GM19043 (cell line): Measurements from ENCODE around the gene ATP11A.

Source experiments
- ATAC-seq: cut with Tn5 transposase; IDR thresholded peaks from one replicate; pipeline ENCODE4 v1.9.1; 2021; ENCODE audit warnings: low read depth; ENCODE audit not compliant: unreplicated experiment

The ATP11A gene

GRCh38 chr13:112771877-112772538 is 82.2 kb downstream of the ATP11A start:
- ATAC-seq, result no peak

GRCh38 chr13:112772539-112772909 is 82.7 kb downstream of the ATP11A start:
- ATAC-seq, result no peak

GRCh38 chr13:112772929-112773328 is 83.1 kb downstream of the ATP11A start:
- no peak for ATAC-seq

GRCh38 chr13:112773601-112774447 is 84.0 kb downstream of the ATP11A start:
- ATAC-seq, result no peak

- no peak for ATAC-seq
Observed at GRCh38 chr13:112774448-112774792, 84.6 kb downstream of the ATP11A start.

- ATAC-seq, result no peak
Observed at GRCh38 chr13:112774829-112775565, 85.2 kb downstream of the ATP11A start.

GRCh38 chr13:112775791-112776279 is 86.0 kb downstream of the ATP11A start:
- ATAC-seq, result no peak

GRCh38 chr13:112776354-112776753 is 86.5 kb downstream of the ATP11A start:
- no peak for ATAC-seq

- ATAC-seq, result no peak
Observed at GRCh38 chr13:112776971-112777370, 87.1 kb downstream of the ATP11A start.

GRCh38 chr13:112777637-112778406 is 88.0 kb downstream of the ATP11A start:
- no peak for ATAC-seq

- ATAC-seq, result no peak
Observed at GRCh38 chr13:112779856-112780604, 90.2 kb downstream of the ATP11A start.

- no peak for ATAC-seq
Observed at GRCh38 chr13:112781287-112781686, 91.4 kb downstream of the ATP11A start.

GRCh38 chr13:112781881-112782361 is 92.1 kb downstream of the ATP11A start:
- ATAC-seq, result no peak

GRCh38 chr13:112782429-112783010 is 92.7 kb downstream of the ATP11A start:
- ATAC-seq, result no peak

GRCh38 chr13:112783135-112783977 is 93.5 kb downstream of the ATP11A start:
- no peak for ATAC-seq

- ATAC-seq, result no peak
Observed at GRCh38 chr13:112783978-112784371, 94.1 kb downstream of the ATP11A start.

- ATAC-seq, result no peak
Observed at GRCh38 chr13:112784811-112785482, 95.1 kb downstream of the ATP11A start.

- ATAC-seq, result no peak
Observed at GRCh38 chr13:112785483-112785856, 95.6 kb downstream of the ATP11A start.
